ENCODE measurements around the gene RGS21. TPM values are rescaled to one million over a fixed set of nuclear protein-coding genes. Genes with fewer than 3 reads are reported as not detected.

Gene RGS21
- polyA plus RNA-seq, 1 donor from 2014 or later = not detected

DNA sequence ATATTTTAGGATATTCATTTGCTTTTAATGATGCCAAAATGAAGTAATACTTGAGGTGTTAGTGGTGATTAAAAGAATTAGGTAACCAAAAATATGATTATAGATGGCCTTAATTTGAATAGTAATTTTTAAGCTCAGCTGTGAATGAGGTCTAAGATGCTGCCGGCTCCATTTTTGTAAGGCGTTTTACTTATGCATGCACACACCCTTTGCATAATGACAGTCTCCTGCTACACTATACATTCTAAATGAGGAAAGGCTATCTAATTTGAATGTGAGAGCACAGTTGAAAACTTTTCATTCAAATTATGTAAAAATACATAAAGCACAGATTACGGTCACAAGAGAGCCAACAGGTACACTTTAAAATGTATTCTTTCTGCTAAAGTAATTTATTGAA is 41.6 kb downstream of the RGS21 start:
- Histone ChIP-seq H3K9ac (ENCODE audit: low read length) (no peak overlapping the region), H3K9me3 (ENCODE audit: low read length) (no peaks in the 10 kb centered on the region), H3K27ac (ENCODE audit: low read length) (no peak overlapping the region), H3K4me3 (ENCODE audit: low read length) (no peak overlapping the region), H3K36me3 (ENCODE audit: insufficient read depth, low read length) (no peaks in the 10 kb centered on the region), H3K4me2 (ENCODE audit: low read length) (no peak overlapping the region), H3K27me3 (ENCODE audit: insufficient read depth, low read depth, low read length) (no peaks in the 10 kb centered on the region), H3K9me2 (ENCODE audit: insufficient read depth, low read length) (no peaks in the 10 kb centered on the region), H2AFZ (ENCODE audit: low read depth, low read length) (no peak overlapping the region), H3F3A (ENCODE audit: insufficient read depth, low read length, poor library complexity, severe bottlenecking) (no peaks in the 10 kb centered on the region), H3K79me2 (replicated peaks; ENCODE audit: insufficient read depth, low read length) (no peaks in the 10 kb centered on the region), H4K20me1 (ENCODE audit: insufficient read depth) (no peaks in the 10 kb centered on the region)
- TF ChIP-seq EZH2 (IDR thresholded peaks at IDR 0.05; ENCODE audit: borderline replicate concordance, insufficient read depth, low read length, poor library complexity, severe bottlenecking) (no peak), REST (IDR thresholded peaks at IDR 0.05; ENCODE audit: borderline replicate concordance) (no peak), RAD21 (conservative IDR thresholded peaks at IDR 0.05) (no peak), EP300 (conservative IDR thresholded peaks at IDR 0.05; ENCODE audit: poor library complexity, severe bottlenecking) (no peak), POLR2AphosphoS5 (IDR thresholded peaks at IDR 0.05) (no peak), TAF1 (IDR thresholded peaks at IDR 0.05; ENCODE audit: low read depth) (no peak)
- TF ChIP-seq, protein P1, sequence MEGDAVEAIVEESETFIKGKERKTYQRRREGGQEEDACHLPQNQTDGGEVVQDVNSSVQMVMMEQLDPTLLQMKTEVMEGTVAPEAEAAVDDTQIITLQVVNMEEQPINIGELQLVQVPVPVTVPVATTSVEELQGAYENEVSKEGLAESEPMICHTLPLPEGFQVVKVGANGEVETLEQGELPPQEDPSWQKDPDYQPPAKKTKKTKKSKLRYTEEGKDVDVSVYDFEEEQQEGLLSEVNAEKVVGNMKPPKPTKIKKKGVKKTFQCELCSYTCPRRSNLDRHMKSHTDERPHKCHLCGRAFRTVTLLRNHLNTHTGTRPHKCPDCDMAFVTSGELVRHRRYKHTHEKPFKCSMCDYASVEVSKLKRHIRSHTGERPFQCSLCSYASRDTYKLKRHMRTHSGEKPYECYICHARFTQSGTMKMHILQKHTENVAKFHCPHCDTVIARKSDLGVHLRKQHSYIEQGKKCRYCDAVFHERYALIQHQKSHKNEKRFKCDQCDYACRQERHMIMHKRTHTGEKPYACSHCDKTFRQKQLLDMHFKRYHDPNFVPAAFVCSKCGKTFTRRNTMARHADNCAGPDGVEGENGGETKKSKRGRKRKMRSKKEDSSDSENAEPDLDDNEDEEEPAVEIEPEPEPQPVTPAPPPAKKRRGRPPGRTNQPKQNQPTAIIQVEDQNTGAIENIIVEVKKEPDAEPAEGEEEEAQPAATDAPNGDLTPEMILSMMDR (IDR thresholded peaks at IDR 0.05; ENCODE audit: poor library complexity, severe bottlenecking) = no peak

GRCh38 chr1:192358822-192359221 is 42.0 kb downstream of the RGS21 start:
- Histone ChIP-seq H4K20me1 (ENCODE audit: insufficient read depth) (no peaks in the 10 kb centered on the region), H2AFZ (ENCODE audit: low read depth, low read length) (no peak overlapping the region), H3K4me2 (ENCODE audit: low read length) (no peak overlapping the region), H3F3A (ENCODE audit: insufficient read depth, low read length, poor library complexity, severe bottlenecking) (no peaks in the 10 kb centered on the region), H3K9me3 (ENCODE audit: low read length) (no peaks in the 10 kb centered on the region), H3K27me3 (ENCODE audit: insufficient read depth, low read depth, low read length) (no peaks in the 10 kb centered on the region), H3K9ac (ENCODE audit: low read length) (no peak overlapping the region), H3K36me3 (ENCODE audit: insufficient read depth, low read length) (no peaks in the 10 kb centered on the region), H3K79me2 (replicated peaks; ENCODE audit: insufficient read depth, low read length) (no peaks in the 10 kb centered on the region), H3K27ac (ENCODE audit: low read length) (no peak overlapping the region), H3K4me3 (ENCODE audit: low read length) (no peak overlapping the region), H3K9me2 (ENCODE audit: insufficient read depth, low read length) (no peaks in the 10 kb centered on the region)
- TF ChIP-seq RAD21 (conservative IDR thresholded peaks at IDR 0.05) (no peak), TAF1 (IDR thresholded peaks at IDR 0.05; ENCODE audit: low read depth) (no peak), POLR2AphosphoS5 (IDR thresholded peaks at IDR 0.05) (peak; percentile 98), REST (IDR thresholded peaks at IDR 0.05; ENCODE audit: borderline replicate concordance) (peak; percentile 91), EZH2 (IDR thresholded peaks at IDR 0.05; ENCODE audit: borderline replicate concordance, insufficient read depth, low read length, poor library complexity, severe bottlenecking) (no peak), EP300 (conservative IDR thresholded peaks at IDR 0.05; ENCODE audit: poor library complexity, severe bottlenecking) (peak; percentile 100)

Measured in neural cell (in vitro differentiated cells).